HUDEP-2 (cell line): Measurements from ENCODE around the gene INSR.
A peak's percentile ranks its signal among the peaks of the same experiment; 100 is the strongest.

Source experiments
- DNase-seq, 76 experiments: peaks; one replicate each; lab custom pipeline; 2025; ENCODE audit not compliant: unreplicated experiment in 76 of 76; lab: John Stamatoyannopoulos, UW

INSR gene

GRCh38 chr19:7106711-7107657 lies 187.2 kb downstream of the INSR start:
- DNase-seq = no peak

GRCh38 chr19:7104747-7105447 lies 189.3 kb downstream of the INSR start:
- DNase-seq = no peak

GRCh38 chr19:7101498-7102253 lies 192.5 kb downstream of the INSR start:
- no peak for DNase-seq

GRCh38 chr19:7099597-7099921 lies 194.7 kb downstream of the INSR start:
- DNase-seq = no peak

- DNase-seq = peak; percentile 44 to 99 (median 94)
These were observed 195.3 kb downstream of the INSR start for GRCh38 chr19:7098701-7099596.

GRCh38 chr19:7098096-7098495 lies 196.1 kb downstream of the INSR start:
- peak in 2 of 76 experiments; percentile 5 to 8 for DNase-seq

- no peak for DNase-seq
These were observed 205.2 kb downstream of the INSR start for GRCh38 chr19:7088999-7089398.

GRCh38 chr19:7083076-7083956 lies 210.9 kb downstream of the INSR start:
- peak in 1 of 76 experiments; percentile 4 for DNase-seq

GRCh38 chr19:7078008-7078407 lies 216.2 kb downstream of the INSR start:
- no peak for DNase-seq

GRCh38 chr19:7076151-7076550 lies 218.1 kb downstream of the INSR start:
- DNase-seq = no peak

- no peak for DNase-seq
These were observed 219.4 kb downstream of the INSR start for GRCh38 chr19:7074705-7075282.

- no peak for DNase-seq
These were observed 221.7 kb downstream of the INSR start for GRCh38 chr19:7072541-7072940.

- DNase-seq = peak in 2 of 76 experiments; percentile 27 to 34
These were observed 224.3 kb downstream of the INSR start for GRCh38 chr19:7069904-7070226.

- peak; percentile 35 to 100 (median 99) for DNase-seq
These were observed 224.9 kb downstream of the INSR start, which contains the start of gene ZNF557 for GRCh38 chr19:7069042-7069903. Gene ZNF557, plus strand, starts transcription at chr19:7069703. Its CDS starts 5,372 bp downstream, at chr19:7075075.

GRCh38 chr19:7068599-7068998 lies 225.6 kb downstream of the INSR start:
- DNase-seq = no peak

- no peak for DNase-seq
These were observed 226.5 kb downstream of the INSR start for GRCh38 chr19:7067716-7068115.

- DNase-seq = peak in 15 of 76 experiments; percentile 5 to 48 (median 19)
These were observed 227.1 kb downstream of the INSR start for GRCh38 chr19:7067122-7067521.
